Measurements from ENCODE around the gene ITGB5.

GRCh38 chr3:124767264-124767663 is 119.9 kb downstream of the ITGB5 start:
- TF ChIP-seq EZH2 (IDR thresholded peaks at IDR 0.05; ENCODE audit: insufficient read depth, poor library complexity, severe bottlenecking) (no peak), EZH2phosphoT487 (IDR thresholded peaks at IDR 0.05; ENCODE audit: insufficient read depth, low read depth) (no peak)
